A549 (cell line): ENCODE results near the gene NSMCE4A. TPM values are rescaled to one million over a fixed set of nuclear protein-coding genes. Genes with fewer than 3 reads are reported as not detected.

ENCODE experiments used
- ATAC-seq, 2 experiments: fragments of 200-7000 bp in 1 of 2; fragments of >200 bp in 1 of 2; cut with Nextera tagmentation in 1 of 2; cut with Tn5 transposase in 1 of 2; 3 replicates each; pipeline versions ENCODE4 v1.8.0 to v1.9.1; 2018 to 2020; ENCODE audit warnings: mild to moderate bottlenecking in 1 of 2, moderate library complexity in 1 of 2
- CTCF ChIA-PET: fragments of 300-600 bp; sonication (Branson Sonifier 250); formaldehyde crosslinking; extraction: SDS; loops from one replicate; lab custom pipeline; 2021; ENCODE audit warnings: antibody characterized with exemption, inconsistent platforms; lab: Yijun Ruan, JAX
- POLR2A ChIA-PET: fragments of 350-600 bp; formaldehyde crosslinking; extraction: SDS; loops from one replicate; lab custom pipeline; 2021; ENCODE audit warnings: antibody characterized with exemption, inconsistent platforms; lab: Yijun Ruan, JAX
- DNase-seq, 2 experiments: peaks; one replicate each; pipeline versions ENCODE4 v3.0.0 to v3.0.0-alpha.2; 2011 to 2016; ENCODE audit warnings: low read depth in 1 of 2, low spot score in 1 of 2
- FAIRE-seq: peaks from 2 replicates; lab custom pipeline; 2011; peaks lifted over from hg19 to GRCh38; lab: Jason Lieb, UNC
- H3K27ac ChIP-seq, 2 experiments: fragments of >200 bp; sonication (Bioruptor Twin); formaldehyde crosslinking; 3 replicates each; pipeline ENCODE4 v1.5.1; 2016 to 2017
- H3K4me1 ChIP-seq: fragments of >200 bp; sonication (Bioruptor Twin); formaldehyde crosslinking; 3 replicates; pipeline ENCODE4 v1.6.1; 2016
- H3K4me2 ChIP-seq: fragments of >200 bp; sonication (Bioruptor Twin); formaldehyde crosslinking; 3 replicates; pipeline ENCODE4 v1.6.1; 2016
- H3K4me3 ChIP-seq: fragments of >200 bp; sonication (Bioruptor Twin); formaldehyde crosslinking; 3 replicates; pipeline ENCODE4 v1.5.1; 2016
- H3K9me3 ChIP-seq: fragments of >200 bp; sonication (Bioruptor Twin); formaldehyde crosslinking; 3 replicates; pipeline ENCODE4 v1.6.1; 2016
- BCL3 ChIP-seq: fragments of >200 bp; sonication (Bioruptor Twin); formaldehyde crosslinking; IDR thresholded peaks from 3 replicates; pipeline ENCODE4 v1.6.1; 2016
- FOXS1 ChIP-seq: fragments of 250-450 bp; sonication (Bioruptor Pico); IDR thresholded peaks from 2 replicates; pipeline ENCODE4 v1.5.0; 2020; ENCODE audit warnings: mild to moderate bottlenecking, moderate library complexity
- HDAC2 ChIP-seq: fragments of 200-600 bp; sonication (generic); IDR thresholded peaks from 2 replicates; pipeline ENCODE4 v1.6.1; 2016
- HES2 ChIP-seq: fragments of >200 bp; sonication (Bioruptor Twin); formaldehyde crosslinking; IDR thresholded peaks from 2 replicates; pipeline ENCODE4 v1.6.1; 2016
- HMGXB4 ChIP-seq: fragments of 250-450 bp; sonication (Bioruptor Pico); IDR thresholded peaks from 2 replicates; pipeline ENCODE4 v1.5.0; 2021; ENCODE audit warnings: mild to moderate bottlenecking, moderate library complexity, borderline replicate concordance
- HOXA7 ChIP-seq: fragments of 250-450 bp; sonication (Bioruptor Pico); IDR thresholded peaks from 2 replicates; pipeline ENCODE4 v1.5.0; 2020; ENCODE audit warnings: mild to moderate bottlenecking, moderate library complexity
- HOXB13 ChIP-seq: fragments of 250-450 bp; sonication (Bioruptor Pico); IDR thresholded peaks from 2 replicates; pipeline ENCODE4 v1.5.0; 2020; ENCODE audit warnings: low read depth, mild to moderate bottlenecking, moderate library complexity
- KDM1A ChIP-seq: fragments of 200-600 bp; sonication (generic); IDR thresholded peaks from 2 replicates; pipeline ENCODE4 v1.6.1; 2016; ENCODE audit warnings: low read depth, mild to moderate bottlenecking
- MYC ChIP-seq: IDR thresholded peaks from 2 replicates; pipeline ENCODE4 v1.6.1; 2012; ENCODE audit warnings: mild to moderate bottlenecking, inconsistent platforms, low read length, improper control_type of control experiment, borderline replicate concordance
- NFE2L2 ChIP-seq: fragments of 150-350 bp; conservative IDR thresholded peaks from 2 replicates; pipeline ENCODE4 v1.6.1; 2014; ENCODE audit warnings: low read length
- NPAS2 ChIP-seq: fragments of 250-450 bp; sonication (Bioruptor Pico); IDR thresholded peaks from 2 replicates; pipeline ENCODE4 v1.8.0; 2022; ENCODE audit warnings: mild to moderate bottlenecking, moderate library complexity, borderline replicate concordance
- NR3C1 ChIP-seq: fragments of >200 bp; sonication (Bioruptor Twin); formaldehyde crosslinking; IDR thresholded peaks from 3 replicates; pipeline ENCODE4 v1.6.1; 2017
- POLR2A ChIP-seq: IDR thresholded peaks from 2 replicates; pipeline ENCODE4 v1.6.1; 2012; ENCODE audit warnings: mild to moderate bottlenecking, low read length
- POLR2AphosphoS2 ChIP-seq: conservative IDR thresholded peaks from 2 replicates; pipeline ENCODE4 v1.6.1; 2012; ENCODE audit warnings: low read length, improper control_type of control experiment, inconsistent platforms
- RAD21 ChIP-seq, 2 experiments: fragments of >200 bp in 1 of 2; sonication (Bioruptor Twin) in 1 of 2; formaldehyde crosslinking in 1 of 2; IDR thresholded peaks in 1 of 2; conservative IDR thresholded peaks in 1 of 2; 2 replicates in 1 of 2; 3 replicates in 1 of 2; pipeline ENCODE4 v1.6.1; 2012 to 2018; ENCODE audit warnings: inconsistent platforms in 1 of 2
- RCOR1 ChIP-seq: fragments of 150-350 bp; IDR thresholded peaks from 2 replicates; pipeline ENCODE4 v1.6.1; 2014; ENCODE audit warnings: antibody characterized with exemption, low read length, low read depth
- RNF2 ChIP-seq: fragments of 200-600 bp; sonication (generic); IDR thresholded peaks from 2 replicates; pipeline ENCODE4 v1.6.1; 2016; ENCODE audit warnings: low read depth, mild to moderate bottlenecking, antibody characterized with exemption, moderate library complexity, borderline replicate concordance
- SREBF2 ChIP-seq: fragments of 450-650 bp; IDR thresholded peaks from 2 replicates; pipeline ENCODE4 v1.6.1; 2014; ENCODE audit warnings: mild to moderate bottlenecking, moderate library complexity
- TFCP2L1 ChIP-seq: fragments of 250-450 bp; sonication (Bioruptor Pico); IDR thresholded peaks from 2 replicates; pipeline ENCODE4 v1.5.0; 2021; ENCODE audit warnings: mild to moderate bottlenecking
- TP53 ChIP-seq: fragments of 250-450 bp; sonication (Bioruptor Pico); IDR thresholded peaks from 2 replicates; pipeline ENCODE4 v1.5.0; 2021; ENCODE audit warnings: mild to moderate bottlenecking, moderate library complexity
- ZC3H11A ChIP-seq: fragments of 450-650 bp; IDR thresholded peaks from 2 replicates; pipeline ENCODE4 v1.6.1; 2014; ENCODE audit warnings: antibody characterized with exemption, mild to moderate bottlenecking
- WGBS: methylation state at CpG from one replicate; pipeline ENCODE4 v1.1.6; 2017; ENCODE audit errors: missing lambda C conversion rate; 5-methylcytosine and 5-hydroxymethylcytosine counted together
- polyA plus RNA-seq, 4 experiments: library from polyadenylated mRNA; depleted of rRNA in 3 of 4; stranded (reverse); fragments of >200 nt; fragmentation: RNase III in 1 of 4; extraction: RNeasy Plus Mini Kit Qiagen cat#74134 plus additional on column Dnase treatment in 1 of 4; gene quantifications; 2 replicates in 3 of 4; 3 replicates in 1 of 4; pipeline ENCODE4 v1.2.3, GENCODE V29; 2011 to 2017

NSMCE4A gene
- polyA plus RNA-seq, 2 of the 4 experiments (the other 2 are of a cell fraction) = 67.2 to 172 TPM

GRCh38 chr10:122022276-122022675 lies 47.3 kb upstream of the NSMCE4A start:
- FAIRE-seq (no peak), ATAC-seq (no peak), DNase-seq (no peak)
- 88% methylated on average over 4 of the region's 4 CpGs for WGBS
- Histone ChIP-seq H3K27ac (no peak overlapping the region; a peak in 1 of 6 replicates), H3K9me3 (no peaks in the 10 kb centered on the region), H3K4me3 (no peak overlapping the region), H3K4me2 (no peak overlapping the region), H3K4me1 (peaks cover 17% of the 10 kb centered on the region)
- ChIA-PET POLR2A (interaction anchor here (0.6 kb wide), 1 partner anchor 47 kb away, joined by 4 read pairs; the partner anchor contains the start of gene NSMCE4A), CTCF (interaction anchor here (0.9 to 1.2 kb wide), 2 partner anchors 81 to 90 kb away, joined by 3 to 5 read pairs; no protein-coding TSS in a partner anchor)
- TF ChIP-seq HOXA7 (no peak), TFCP2L1 (CRISPR knock-in tag) (no peak), RAD21 (conservative IDR thresholded peaks at IDR 0.05 in 1 of 2, IDR thresholded peaks at IDR 0.05 in 1 of 2) (no peak), NR3C1 (no peak), FOXS1 (no peak), HMGXB4 (CRISPR knock-in tag) (no peak), HDAC2 (no peak), RNF2 (no peak), SREBF2 (no peak), KDM1A (no peak), MYC (no peak), ZC3H11A (no peak), HES2 (no peak), BCL3 (no peak)

- H3K4me2 ChIP-seq = no peak overlapping the region
- DNase-seq (no peak), FAIRE-seq (no peak), ATAC-seq (no peak)
- CTCF ChIA-PET = interaction anchor here (0.9 to 1.2 kb wide), 2 partner anchors 82 to 91 kb away, joined by 3 to 5 read pairs; no protein-coding TSS in a partner anchor
- no peak overlapping the region; a peak in 1 of 6 replicates for H3K27ac ChIP-seq
- peaks cover 17% of the 10 kb centered on the region for H3K4me1 ChIP-seq
- POLR2A ChIA-PET = interaction anchor here (0.6 kb wide), 1 partner anchor 47 kb away, joined by 4 read pairs; the partner anchor contains the start of gene NSMCE4A
- H3K9me3 ChIP-seq = no peaks in the 10 kb centered on the region
- 86% methylated on average over 11 of the region's 11 CpGs for WGBS
- H3K4me3 ChIP-seq = no peak overlapping the region
- TF ChIP-seq NFE2L2 (no peak), HOXB13 (CRISPR knock-in tag) (no peak), KDM1A (no peak), RCOR1 (no peak), NPAS2 (CRISPR knock-in tag) (no peak), POLR2AphosphoS2 (no peak), POLR2A (no peak), TP53 (no peak), HMGXB4 (CRISPR knock-in tag) (no peak)
Observed at GRCh38 chr10:122021828-122022227, 46.8 kb upstream of the NSMCE4A start.
